ENCODE results near the gene WDR33.

The WDR33 gene

GRCh38 chr2:127659408-127660290 lies 151.3 kb downstream of the WDR33 start:
- no peak for TF ChIP-seq REST (IDR thresholded peaks at IDR 0.05; ENCODE audit: low read depth)
- TF ChIP-seq MAX (IDR thresholded peaks at IDR 0.05), result no peak
- no peak for TF ChIP-seq CEBPB (IDR thresholded peaks at IDR 0.05)
- no peak for TF ChIP-seq RAD21 (IDR thresholded peaks at IDR 0.05; ENCODE audit: low read depth)
- TF ChIP-seq USF1 (IDR thresholded peaks at IDR 0.05), result no peak
- TF ChIP-seq FOXM1 (IDR thresholded peaks at IDR 0.05; ENCODE audit: borderline replicate concordance, low read depth), result no peak
- TF ChIP-seq YY1 (IDR thresholded peaks at IDR 0.05; ENCODE audit: low read depth), result no peak
- no peak for TF ChIP-seq NFIC (IDR thresholded peaks at IDR 0.05)
- no peak for TF ChIP-seq EGR1 (IDR thresholded peaks at IDR 0.05)
- TF ChIP-seq TCF12 (IDR thresholded peaks at IDR 0.05; ENCODE audit: low read depth), result no peak
- TF ChIP-seq EP300 (IDR thresholded peaks at IDR 0.05; ENCODE audit: borderline replicate concordance), result no peak
- no peak for TF ChIP-seq TAF1 (IDR thresholded peaks at IDR 0.05; ENCODE audit: low read depth)

- TF ChIP-seq TEAD4 (IDR thresholded peaks at IDR 0.05) (no peak), YY1 (IDR thresholded peaks at IDR 0.05; ENCODE audit: low read depth) (no peak), NFIC (IDR thresholded peaks at IDR 0.05) (no peak), CEBPB (IDR thresholded peaks at IDR 0.05) (no peak), TAF1 (IDR thresholded peaks at IDR 0.05; ENCODE audit: low read depth) (no peak), ZBTB7A (IDR thresholded peaks at IDR 0.05; ENCODE audit: low read depth) (no peak), EGR1 (IDR thresholded peaks at IDR 0.05) (no peak), USF1 (IDR thresholded peaks at IDR 0.05) (no peak), REST (IDR thresholded peaks at IDR 0.05; ENCODE audit: low read depth) (no peak), EP300 (IDR thresholded peaks at IDR 0.05; ENCODE audit: borderline replicate concordance) (no peak), MAX (IDR thresholded peaks at IDR 0.05) (no peak), TCF12 (IDR thresholded peaks at IDR 0.05; ENCODE audit: low read depth) (no peak), CREB1 (IDR thresholded peaks at IDR 0.05; ENCODE audit: low read depth) (no peak), RAD21 (IDR thresholded peaks at IDR 0.05; ENCODE audit: low read depth) (no peak)
Measured at GRCh38 chr2:127658641-127659407, 152.1 kb downstream of the WDR33 start.

- TF ChIP-seq CREB1 (IDR thresholded peaks at IDR 0.05; ENCODE audit: low read depth) (no peak), USF1 (IDR thresholded peaks at IDR 0.05) (no peak), FOXM1 (IDR thresholded peaks at IDR 0.05; ENCODE audit: borderline replicate concordance, low read depth) (no peak), TAF1 (IDR thresholded peaks at IDR 0.05; ENCODE audit: low read depth) (no peak)
Measured at GRCh38 chr2:127658146-127658545, 152.8 kb downstream of the WDR33 start.

GRCh38 chr2:127657232-127657595 lies 153.8 kb downstream of the WDR33 start:
- TF ChIP-seq CEBPB (IDR thresholded peaks at IDR 0.05), result no peak
- no peak for TF ChIP-seq REST (IDR thresholded peaks at IDR 0.05; ENCODE audit: low read depth)
- TF ChIP-seq RAD21 (IDR thresholded peaks at IDR 0.05; ENCODE audit: low read depth), result no peak
- TF ChIP-seq TEAD4 (IDR thresholded peaks at IDR 0.05), result no peak
- TF ChIP-seq EP300 (IDR thresholded peaks at IDR 0.05; ENCODE audit: borderline replicate concordance), result no peak
- TF ChIP-seq EGR1 (IDR thresholded peaks at IDR 0.05), result no peak
- TF ChIP-seq MAX (IDR thresholded peaks at IDR 0.05), result no peak
- no peak for TF ChIP-seq USF1 (IDR thresholded peaks at IDR 0.05)
- no peak for TF ChIP-seq YY1 (IDR thresholded peaks at IDR 0.05; ENCODE audit: low read depth)
- no peak for TF ChIP-seq CREB1 (IDR thresholded peaks at IDR 0.05; ENCODE audit: low read depth)
- TF ChIP-seq NFIC (IDR thresholded peaks at IDR 0.05), result no peak
- no peak for TF ChIP-seq ZBTB7A (IDR thresholded peaks at IDR 0.05; ENCODE audit: low read depth)
- no peak for TF ChIP-seq TAF1 (IDR thresholded peaks at IDR 0.05; ENCODE audit: low read depth)
- TF ChIP-seq TCF12 (IDR thresholded peaks at IDR 0.05; ENCODE audit: low read depth), result no peak
- no peak for TF ChIP-seq FOXM1 (IDR thresholded peaks at IDR 0.05; ENCODE audit: borderline replicate concordance, low read depth)

Data from Ishikawa (cell line).